GM19193 (cell line): ENCODE results near the gene ST3GAL5.

Source experiments
- POLR2A ChIP-seq: IDR thresholded peaks from 4 replicates; pipeline ENCODE4 v1.6.1; 2011; ENCODE audit not compliant: insufficient read depth, insufficient read length; ENCODE audit errors: extremely low read depth

The ST3GAL5 gene

DNA sequence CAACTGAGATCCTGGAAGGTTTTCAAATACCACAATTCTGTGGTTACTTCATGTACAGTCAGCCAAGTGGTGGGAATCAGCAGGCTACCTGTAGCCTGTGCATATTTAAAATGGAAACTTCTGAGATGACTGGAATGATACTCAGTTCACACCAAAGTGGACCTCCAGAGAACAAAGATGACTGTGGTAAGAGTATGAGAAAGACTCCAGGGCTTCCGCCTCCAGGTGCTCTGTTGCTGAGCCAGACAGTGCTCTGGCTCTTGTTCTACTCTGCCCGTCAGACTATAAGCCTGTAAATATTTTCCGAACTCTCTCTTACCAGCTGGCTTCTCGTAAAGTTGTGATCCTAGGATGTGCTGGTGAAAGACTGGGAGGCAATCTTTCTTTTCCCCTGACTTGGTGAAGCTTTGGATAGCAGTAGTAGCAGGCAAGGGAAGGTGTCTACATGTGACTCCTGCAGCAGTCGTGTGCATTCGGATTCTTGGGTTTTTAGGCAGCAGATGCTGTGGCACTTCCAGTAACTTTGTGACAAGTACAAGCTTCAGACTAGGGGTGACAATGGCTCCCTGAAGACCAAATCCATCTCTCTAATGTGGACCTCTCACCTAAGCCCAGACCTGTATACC lies 23.1 kb downstream of the ST3GAL5 start:
- no peak for TF ChIP-seq POLR2A

DNA sequence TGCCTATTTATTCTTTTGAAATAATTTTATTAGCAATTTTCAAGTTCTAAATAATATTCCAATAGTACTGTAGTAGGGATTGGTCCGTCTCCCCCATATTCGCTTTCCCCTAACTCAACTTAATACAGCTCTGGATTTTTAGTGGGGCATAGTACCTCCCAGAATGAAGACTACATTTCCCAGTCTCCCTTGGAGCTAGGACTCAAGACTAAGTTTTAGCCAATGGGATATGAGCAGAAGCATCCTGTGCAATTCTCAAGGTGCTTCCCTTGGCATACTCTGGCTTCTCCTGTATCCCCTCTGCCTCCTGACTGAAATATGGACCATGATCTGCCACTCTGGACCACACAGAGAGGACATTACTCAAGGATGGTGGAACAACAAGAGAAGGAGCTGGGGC lies 24.1 kb downstream of the ST3GAL5 start:
- TF ChIP-seq POLR2A = no peak

DNA sequence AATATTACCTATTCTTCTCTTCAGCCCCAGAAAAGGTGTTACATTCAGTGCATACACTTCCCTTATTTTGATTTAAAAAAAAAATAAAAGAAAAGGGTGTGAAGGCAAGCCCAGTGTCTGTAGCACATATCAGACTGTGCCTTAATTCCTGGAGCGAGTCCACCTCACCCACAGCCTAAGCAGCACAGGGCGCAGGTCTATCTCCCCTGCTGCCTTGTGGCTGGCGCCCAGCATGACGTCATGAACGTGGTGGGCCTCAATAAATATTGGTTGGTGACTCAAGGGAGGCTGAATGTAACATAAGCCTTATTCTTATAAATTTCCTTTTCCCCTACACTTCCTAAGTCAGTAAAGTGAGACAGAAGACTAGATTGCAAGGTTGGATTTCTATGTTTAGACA lies 26.4 kb downstream of the ST3GAL5 start:
- TF ChIP-seq POLR2A = no peak

DNA sequence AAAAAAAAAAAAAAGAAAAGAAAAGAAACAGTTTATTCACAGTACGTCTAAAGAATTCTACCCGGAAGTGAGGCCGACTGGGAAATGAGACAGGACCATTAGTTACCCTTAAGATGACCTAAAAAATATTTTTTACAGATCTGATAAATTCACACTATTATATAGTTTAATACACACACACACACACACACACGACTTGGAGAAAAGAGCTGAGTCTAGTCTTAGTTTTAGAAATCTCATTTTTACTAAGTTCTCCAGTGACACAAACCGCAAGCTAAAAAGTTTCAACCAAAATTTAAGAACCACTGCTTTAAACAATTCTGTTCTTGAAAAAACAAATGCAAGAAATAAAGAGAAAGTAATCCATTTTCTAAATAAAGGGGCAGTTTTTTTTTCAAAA lies 27.1 kb downstream of the ST3GAL5 start:
- no peak for TF ChIP-seq POLR2A

DNA sequence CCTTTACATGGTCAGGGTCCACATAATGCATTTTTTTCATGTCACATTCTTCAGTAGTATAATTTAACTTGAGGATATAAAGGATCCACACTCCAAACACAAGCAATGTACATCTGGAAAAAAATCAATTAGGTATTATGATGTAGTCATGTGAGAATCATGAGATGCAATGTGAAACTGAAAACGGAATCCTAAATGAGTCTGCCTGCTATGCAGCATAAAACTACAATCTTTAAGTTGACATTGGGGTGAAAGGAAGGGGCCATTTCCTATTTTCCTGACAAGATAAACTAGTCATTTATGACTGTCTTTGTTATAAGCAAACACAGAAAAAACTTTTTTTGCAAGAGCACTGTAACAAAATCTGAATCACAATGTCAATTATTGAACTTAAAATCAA lies 27.6 kb downstream of the ST3GAL5 start:
- no peak for TF ChIP-seq POLR2A

DNA sequence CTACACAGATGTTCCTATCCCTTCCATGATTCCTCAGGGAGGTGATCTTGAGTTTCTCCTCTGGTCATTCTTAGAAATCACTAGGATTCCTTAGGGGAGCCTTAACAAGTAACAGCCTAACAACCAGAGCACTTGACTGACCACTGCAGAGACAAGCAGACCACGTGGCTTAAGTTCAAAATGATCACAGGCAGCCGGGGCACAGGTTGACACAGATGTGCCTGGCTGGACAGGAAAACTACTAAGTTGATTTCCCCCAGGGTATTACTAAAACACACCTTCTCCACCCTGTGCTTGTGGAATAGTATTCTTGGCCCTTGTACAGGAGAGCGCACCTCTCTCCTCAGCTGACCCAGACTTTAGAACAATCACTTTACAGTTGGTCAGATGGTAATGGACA lies 29.9 kb downstream of the ST3GAL5 start:
- TF ChIP-seq POLR2A = no peak

DNA sequence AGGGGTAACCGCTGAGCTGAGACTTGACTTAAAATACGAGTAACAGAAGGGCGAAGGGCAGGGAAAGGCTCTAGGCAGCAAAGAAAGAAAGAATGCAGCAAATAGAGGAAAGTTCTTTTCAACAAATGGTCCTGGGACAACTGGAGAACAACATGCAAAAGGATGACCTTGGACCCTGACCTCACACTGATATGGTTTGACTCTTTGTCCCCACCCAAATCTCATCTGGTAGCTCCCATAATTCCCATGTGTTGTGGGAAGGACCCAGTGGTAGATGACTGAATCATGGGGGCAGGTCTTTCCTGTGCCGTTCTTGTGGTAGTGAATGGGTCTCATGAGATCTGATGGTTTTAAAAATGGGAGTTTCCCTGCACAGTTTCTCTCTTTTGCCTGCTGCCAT lies 33.9 kb downstream of the ST3GAL5 start:
- no peak for TF ChIP-seq POLR2A

DNA sequence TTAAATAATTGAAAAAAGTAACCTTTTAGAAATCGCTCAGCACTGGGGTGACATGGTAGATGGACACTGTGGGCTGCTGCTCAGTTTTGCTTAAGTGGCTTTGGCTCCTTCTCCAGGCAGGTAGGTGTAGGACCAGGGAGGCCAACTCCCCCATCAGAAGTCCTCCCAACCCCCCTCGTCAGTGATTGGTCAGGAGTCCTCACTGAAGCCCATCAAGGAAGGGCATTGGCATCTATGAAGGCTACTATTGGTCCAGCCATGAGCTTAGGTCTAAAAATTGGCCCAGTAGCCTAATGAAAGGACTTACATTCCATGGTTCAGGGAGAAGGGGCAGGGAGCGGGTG lies 34.7 kb downstream of the ST3GAL5 start:
- no peak for TF ChIP-seq POLR2A

DNA sequence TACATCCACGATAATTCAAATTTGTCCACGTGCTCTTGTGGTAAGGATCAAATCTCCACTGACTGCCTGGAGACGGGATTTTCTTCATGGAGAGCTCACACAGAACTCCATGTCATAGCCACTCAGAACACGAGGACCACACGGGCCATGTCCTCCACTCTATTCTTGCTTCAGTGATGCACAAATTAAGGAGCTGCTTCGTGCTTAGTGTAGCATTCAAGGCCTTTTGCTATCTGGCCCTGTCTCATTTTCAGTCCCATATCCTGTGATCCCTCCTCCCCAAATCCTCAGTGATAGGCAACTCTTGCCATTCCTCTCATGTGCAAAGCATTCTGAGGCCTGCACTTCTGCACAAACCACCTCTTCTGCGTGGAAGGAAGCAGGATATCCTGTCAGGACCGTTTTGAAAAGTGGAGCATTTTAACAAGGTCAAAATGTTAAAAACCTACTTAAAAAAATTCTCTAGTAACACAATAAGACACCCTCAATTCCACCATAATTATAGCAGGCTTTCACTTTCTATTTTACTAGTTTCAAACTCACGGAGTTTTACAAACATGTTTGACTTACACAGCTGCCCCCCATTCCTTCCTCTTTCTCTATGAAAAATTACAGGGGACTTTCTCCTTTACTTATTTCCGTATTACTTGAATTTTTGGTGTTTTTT lies 35.2 kb downstream of the ST3GAL5 start:
- TF ChIP-seq POLR2A = peak; percentile 7

DNA sequence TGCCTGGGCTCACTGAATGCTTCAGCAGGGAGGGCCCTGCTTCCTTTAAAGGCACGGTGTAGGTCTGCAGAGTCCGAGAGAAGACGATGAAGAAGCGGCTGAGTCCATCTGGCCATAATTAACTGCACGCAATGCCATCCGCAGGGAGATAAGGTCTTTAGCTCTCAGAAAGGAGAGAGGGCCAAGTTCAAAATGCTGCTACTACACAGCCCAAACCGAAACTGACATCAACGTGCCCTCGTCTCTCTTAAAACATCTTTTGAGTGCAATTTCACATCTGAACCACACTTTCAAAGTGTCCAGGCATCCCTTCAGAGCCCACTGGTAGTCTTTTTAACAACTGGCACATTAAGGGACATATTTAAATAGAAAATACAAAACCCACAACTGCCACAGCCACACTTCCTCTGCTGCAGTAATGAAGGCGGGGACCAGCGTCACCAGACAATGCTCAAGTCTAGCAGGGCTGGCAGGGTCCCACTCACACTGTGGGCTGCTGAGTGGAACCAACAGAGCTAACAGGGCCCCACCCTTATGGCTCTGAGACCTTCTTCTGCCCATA lies 35.8 kb downstream of the ST3GAL5 start:
- TF ChIP-seq POLR2A = peak; percentile 34

DNA sequence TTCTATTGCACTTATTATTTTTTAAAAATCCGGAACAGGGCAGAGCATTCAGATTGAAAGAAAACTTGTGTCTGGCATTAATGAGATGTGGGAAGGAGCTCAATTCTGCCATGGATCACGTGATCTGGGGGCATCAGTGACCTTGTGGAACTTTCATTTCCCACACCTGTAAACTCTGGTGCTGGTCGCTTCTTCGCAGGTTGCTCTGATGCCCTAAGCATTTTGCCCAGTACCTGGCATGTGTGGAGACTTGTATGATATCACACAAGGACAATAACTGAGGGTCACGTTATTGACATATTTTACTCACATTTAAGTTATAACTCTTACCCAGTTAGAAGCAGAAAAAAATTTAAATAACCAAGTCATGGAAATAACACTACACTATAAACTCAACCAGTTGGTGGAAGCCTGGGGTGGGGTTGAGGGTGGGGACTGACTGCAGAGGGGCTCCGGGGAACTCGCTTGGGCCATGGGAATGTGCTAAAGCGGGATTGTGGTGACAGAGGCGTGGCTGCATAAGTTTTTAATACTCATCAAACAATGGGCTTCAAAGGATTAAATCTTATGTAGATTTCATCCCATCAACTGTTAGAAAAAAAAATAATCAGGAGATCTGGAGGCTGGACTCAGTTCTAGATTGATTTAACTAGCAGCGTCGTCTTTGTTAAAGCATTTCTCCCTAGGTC lies 36.5 kb downstream of the ST3GAL5 start:
- no peak for TF ChIP-seq POLR2A

DNA sequence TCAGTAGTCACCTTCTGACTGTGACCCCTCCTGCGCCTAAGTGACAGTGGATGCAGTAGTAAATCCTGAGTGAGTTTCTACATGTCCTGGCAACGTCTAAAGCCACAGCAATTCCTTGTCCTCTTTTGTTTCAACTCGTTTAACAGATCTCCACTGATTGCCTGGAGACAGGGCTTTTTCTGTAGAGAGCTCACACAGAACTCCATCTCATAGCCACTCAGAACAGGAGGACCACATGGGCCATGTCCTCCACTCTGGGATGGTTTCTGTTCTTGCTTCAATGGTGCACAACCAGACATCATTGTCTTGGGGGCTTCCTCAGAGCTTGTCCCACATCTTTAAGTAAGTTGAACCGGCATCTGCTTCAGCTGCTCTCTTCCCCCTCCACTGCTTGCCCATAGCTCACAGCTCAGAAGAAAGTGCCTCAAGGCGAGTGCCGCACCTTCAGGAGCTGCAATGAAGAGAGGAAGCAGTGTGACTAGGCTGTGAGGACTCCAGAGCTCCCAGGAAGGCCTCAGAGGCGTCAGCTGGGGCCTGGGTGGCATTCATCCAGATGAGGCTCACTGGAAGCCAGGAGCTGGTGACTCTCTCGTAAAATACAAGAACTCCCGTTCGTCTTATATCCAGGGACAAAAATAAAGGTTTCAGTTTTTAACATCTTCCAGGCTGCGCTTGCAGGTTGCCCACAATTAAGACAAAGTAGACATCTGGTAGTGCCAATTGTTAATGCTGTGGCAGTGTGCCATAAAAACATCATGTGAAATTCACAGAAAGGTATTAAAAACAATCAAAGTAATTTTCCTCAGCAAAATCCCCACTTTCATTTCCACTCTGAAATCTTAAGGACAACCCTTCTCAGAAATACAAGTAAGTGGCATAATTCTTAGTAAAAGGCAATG lies 37.3 kb downstream of the ST3GAL5 start:
- TF ChIP-seq POLR2A = no peak

DNA sequence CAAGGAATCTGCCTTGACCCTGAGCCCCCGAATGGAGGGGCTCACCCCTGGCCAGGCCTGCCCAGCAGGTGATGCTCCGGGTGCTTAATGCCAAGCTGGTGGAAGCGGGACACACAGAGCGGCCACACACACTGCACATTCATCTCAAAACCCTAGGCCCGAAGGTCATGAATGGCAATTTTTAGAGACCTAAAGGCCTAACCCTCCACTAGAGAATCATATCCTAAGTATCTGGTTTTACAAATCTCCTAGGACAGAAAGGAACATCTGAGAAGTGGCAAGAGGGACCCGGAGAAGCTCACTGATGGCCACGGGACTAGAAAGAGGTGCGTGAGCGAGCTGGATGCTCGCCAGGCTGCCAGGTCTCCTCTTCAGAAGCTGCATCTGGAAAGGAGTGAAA lies 38.3 kb downstream of the ST3GAL5 start:
- no peak for TF ChIP-seq POLR2A

DNA sequence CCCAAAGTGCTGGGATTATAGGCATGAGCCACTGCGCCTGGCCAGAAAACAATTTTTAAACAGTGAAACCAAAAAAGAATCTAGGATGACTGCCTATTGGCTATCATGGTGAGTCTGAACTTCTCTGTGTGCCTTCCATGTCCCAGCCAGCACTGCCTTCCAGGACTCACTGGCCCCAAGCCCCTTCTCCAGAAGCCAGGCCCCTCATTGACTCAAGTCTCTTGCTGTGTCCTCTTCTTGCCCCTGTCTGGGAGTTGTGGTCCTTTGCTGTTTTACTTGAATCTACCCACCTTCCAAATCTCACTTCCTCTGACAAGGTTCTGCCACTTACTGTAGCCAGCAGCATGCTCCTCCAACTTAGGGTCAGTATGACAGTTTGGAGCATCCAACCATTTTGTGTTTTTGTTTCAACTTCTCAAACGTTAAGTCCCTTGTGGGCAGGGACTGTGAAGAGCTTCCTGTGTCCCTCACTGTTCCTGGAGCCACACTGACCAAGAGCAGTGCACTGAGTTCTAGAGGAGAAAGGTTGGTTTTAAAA lies 41.7 kb downstream of the ST3GAL5 start:
- TF ChIP-seq POLR2A = no peak

DNA sequence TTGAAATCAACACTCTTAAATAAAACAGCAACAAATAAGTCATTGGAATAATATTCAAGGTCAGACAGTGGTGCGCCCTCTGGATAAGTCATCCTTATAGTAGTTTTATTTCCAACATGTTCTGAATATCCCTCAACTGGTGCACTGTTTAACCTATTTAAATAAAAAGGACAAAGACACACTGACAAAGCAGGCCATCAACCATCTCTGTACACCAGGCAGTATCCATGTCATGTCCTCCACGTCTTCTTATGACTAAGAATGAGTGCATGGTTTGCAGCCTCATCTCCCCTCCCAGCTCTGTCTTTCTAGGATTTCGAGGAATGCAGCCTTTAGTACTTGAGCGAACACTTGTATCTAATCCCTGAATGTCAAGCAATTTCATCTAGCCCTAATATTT lies 42.4 kb downstream of the ST3GAL5 start:
- no peak for TF ChIP-seq POLR2A
